Measurements from ENCODE around the gene PSTPIP2.
"Not testable (repeated sequence)": the region's sequence is repeated elsewhere in the genome, so short reads cannot be mapped to it uniquely, and the experiment has no call there.

The PSTPIP2 gene

DNA sequence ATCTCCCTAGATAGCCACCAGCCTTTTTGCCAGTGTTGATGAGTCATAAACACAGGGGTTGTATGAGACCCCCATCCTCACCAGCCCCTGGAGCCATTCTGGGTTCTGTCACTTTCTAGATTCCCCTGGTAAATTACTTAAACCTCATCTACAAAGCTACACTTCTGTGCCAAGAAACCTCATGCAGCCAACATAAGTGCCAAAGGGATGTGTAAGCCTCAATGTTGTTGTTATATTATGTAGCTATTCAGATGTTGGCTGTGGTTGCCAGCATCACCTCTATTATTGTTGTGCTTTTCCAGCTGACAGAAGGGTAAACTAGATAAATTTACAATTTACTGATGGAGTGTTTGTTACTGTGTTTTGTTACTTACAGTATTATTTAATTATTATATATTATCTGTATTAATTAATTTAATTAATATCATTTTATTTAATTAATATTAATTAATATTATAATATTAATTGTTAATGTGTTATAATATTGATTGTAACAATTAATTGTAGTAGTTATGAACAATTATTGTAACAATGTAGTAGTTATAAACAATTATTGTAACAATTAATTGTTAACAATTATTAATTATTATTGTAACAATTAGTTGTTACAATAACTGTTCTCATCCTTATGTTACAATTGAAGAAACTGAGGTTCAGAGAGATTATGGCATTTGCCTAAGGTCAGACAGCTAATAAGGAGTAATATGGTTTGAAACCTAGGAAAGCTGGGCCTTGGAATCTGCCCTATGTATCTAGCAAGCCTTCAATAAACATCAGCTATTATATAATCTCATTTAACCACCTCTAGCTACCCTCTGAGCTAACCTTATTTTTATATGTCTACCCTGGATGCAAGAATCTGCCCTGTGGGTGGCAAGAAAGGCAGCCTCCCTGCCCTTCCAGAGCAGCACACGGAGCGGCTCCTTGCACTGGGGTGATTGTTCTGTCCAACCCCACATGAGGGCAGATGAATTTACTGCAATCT is 36.1 kb downstream of the PSTPIP2 start:
- DNase-seq, result no peak

DNA sequence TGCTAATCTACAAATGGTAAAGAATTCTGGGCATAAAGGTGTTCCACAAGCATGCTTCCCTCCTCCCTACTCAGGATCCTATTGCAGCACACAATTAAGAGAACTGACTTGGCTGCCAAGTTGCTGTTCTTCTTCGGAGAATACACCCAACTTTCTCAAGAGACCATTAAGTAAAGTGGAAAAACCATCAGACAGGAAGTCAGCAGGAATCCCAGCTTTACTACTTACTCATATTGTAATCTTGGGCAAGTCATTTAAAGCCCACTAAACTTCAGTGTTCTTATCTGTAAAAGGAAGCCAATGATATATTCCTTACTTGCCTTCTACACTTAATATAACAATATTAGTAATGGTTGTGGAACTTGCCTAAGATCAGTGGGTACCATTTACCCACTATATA is 37.8 kb downstream of the PSTPIP2 start:
- no peak for DNase-seq

DNA sequence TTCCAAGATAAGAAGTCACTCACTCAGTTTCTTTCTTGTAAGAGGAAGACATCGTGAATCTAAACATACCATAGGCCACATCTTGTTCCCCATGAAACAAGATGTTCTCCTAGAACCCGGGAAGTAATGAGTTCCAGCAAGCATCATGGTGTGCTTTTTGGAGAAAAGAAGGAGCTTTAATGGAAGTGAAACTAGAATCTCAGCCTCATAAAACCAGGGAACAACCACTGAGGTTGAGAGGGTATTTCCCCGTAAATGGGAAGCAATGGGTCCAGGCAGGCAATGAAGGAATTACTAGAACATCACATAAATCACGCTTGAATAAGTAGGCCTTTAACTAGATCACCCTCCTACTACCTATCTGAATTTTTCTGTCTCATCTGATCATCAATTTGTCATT is 40.3 kb downstream of the PSTPIP2 start:
- no peak for DNase-seq

DNA sequence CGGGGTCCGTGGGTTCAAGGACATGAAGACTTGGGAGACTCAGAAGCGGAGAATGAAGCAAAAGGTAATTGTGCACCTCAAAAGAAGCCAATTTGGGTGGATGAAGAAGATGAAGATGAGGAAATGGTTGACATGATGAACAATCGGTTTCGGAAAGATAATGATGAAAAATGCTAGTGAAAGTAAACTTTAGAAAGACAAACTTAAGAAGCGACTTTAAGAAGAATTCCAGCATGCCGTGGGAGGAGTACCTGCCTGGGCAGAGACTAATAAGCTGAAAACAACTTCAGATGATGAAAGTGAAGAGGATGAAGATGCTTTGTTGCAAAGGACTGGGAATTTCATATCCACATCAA is 43.5 kb downstream of the PSTPIP2 start:
- no peak for DNase-seq

DNA sequence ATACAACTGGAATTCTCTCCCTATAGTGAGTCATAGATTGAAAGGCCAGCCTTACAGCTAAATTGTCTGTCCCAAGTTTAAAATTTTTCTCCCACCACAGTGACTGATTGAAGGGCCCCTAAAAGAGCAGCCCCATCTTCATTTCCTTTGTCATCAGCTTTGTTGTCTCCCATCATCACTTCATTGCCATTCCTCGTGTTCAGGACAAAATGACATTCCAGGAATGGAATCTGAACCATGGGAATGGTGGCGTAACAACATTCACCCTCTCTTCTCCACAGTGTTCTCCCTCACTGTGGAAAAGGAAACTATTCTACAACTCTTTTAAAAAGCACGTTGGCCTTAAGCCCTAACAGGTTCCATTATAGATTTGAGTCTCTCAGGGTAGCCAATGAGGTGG is 52.1 kb downstream of the PSTPIP2 start:
- no peak for DNase-seq

DNA sequence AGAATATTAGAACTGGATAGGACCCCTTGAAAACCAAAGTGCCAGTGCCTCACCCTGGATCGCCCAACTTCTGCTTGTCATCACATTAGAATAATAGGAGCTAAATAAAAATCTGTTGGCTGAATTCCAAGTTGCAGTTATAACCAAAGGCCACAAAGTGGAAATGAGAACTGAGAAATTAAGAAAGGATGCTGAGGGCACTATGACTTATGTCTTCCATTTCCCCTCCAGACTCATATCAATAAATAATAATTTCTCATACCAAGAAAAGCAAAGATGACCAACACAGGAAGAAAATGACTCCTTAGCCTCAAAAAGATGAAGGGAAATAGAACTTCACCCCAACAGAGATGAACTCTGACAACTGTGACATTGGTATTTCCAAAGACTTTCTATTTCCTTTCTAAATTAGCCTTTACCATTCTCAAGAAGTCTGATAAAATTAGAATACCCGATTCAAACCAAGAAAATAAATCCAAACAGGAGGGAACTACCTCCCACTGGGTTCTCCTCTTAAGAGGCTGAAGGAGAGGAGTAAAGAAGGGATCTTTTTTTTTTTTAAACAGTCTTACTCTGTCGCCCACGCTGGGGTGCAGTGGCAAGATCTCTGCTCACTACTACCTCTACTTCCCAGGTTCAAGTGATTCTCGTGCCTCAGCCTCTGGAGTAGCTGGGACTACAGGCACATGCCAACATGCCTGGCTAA is 58.4 kb downstream of the PSTPIP2 start:
- no peak for DNase-seq

DNA sequence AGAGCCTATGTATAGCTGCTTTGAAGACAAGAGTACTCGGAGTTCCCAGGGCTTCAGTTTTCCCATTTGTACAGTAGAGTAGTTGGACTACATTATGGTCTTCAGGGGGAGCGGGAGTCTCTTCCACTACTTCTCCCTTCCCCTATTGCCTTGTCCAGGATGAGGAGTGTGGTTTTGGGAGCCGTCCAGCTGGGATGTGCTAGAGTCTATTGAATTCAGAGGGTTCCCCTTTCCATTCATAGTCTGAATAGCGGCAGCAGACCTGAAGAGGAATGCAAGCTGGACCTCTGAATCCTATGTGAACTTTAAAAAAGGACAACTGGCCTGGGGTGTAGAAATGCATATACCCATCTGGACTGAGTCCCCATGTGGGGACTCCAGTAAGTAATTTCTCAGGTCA is 61.4 kb downstream of the PSTPIP2 start:
- no peak for DNase-seq

DNA sequence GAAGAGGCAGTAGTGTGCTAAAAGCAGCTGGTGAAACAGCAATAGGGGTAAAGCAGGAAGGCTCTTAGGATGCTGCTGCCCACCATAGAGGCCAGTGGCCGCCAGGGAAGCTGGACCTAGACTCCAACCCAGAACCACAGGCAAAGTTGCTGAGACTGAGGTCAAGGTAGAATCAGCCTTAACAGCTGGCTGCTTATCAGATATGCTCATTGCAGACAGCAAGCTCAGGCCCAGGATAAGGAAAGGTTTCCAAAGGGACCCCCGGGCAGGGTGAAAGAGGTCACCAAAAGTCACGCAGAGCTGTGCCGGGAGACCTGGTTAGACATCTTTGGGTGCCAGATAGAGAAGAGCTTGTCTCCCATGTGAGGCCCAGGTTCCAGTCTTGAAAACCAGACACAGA is 62.0 kb downstream of the PSTPIP2 start:
- no peak for DNase-seq

DNA sequence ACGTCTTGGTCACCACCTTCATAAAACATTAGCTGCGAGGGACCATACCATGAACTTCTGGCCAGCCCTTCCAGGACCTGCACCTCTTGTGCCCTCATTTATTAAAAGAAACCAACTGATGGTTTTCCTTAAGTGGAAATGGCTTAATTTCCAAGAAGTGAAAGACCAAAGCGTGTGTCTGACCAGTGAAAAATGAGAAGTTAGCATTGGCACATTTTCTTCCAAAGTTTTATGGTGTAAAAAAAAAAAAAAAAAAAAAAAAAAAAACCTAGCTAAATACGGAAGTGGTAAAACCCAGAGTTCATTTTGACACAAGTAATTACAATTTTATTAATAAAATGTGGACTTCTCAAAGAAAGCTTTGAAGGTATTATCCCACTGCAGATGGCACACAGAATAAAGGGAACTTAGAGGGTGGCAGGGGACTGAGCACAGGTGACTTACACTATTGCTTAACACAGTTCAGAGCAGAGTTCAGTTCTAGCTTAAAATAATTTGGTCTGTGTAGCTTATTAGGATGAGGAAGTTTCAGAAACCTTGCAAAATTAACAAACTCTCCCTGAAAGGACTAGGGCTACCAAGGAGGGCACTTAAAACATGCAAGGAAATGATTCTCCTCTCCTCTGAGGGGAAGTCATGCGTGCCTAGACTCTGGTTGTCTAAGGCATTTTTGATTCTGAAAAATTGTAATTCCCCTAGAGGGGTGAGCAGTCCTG is 62.8 kb downstream of the PSTPIP2 start:
- no peak for DNase-seq

DNA sequence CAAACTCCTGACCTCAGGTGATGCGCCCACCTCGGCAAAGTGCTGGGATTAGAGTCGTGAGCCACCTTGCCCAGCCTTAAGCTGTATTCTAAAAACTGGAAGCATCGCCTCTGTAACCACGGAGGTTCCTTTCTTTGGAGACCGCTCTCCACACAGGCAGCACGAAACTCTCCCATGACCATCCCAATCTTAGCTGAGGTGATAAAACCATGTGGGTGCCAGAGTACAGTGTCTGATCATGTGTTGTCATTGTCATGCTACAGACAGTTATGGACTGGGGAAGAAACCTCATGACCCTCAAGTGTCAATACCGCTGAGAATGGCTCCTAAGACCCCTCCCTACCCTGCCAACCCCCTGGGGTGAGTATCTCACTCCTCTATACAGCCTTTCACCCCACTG is 63.5 kb downstream of the PSTPIP2 start:
- no peak for DNase-seq

DNA sequence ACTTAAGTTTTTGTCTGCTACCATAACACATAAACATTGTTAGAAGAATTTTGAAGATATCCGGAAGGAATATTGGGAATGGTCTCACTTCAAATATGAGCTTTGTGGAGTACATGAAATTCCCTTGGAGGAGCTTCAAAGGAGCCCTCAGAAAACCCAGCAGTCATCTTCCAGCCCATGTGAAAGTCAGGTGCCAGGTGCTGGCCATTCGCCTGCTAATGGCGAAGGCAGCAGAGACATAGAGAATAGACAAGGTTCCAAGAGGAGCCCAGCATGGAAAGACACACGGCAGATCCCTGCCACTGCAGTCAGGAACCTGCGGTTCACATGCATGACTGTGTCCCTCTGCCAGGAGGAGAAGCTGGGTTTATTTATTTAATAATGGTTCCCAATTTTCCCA is 64.9 kb downstream of the PSTPIP2 start:
- no peak for DNase-seq

DNA sequence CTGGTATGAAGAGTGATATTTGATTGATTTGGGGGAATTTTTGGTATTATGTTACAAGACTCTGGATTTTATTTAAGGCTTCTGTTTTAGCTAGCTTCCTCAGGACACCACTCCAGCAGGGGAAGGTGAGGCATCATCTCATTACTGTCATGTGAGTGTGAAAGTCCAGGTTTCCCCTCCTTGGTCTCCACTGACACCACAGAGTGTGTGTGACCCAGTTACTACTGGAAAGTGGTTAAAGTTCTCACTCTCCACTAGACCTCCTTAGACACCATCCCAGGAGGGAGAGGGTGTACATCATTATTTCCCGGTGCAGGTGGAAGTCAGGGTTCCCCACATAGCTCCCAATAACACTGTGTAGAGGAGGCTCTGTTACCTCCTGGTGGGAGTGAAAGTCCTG is 69.1 kb downstream of the PSTPIP2 start:
- no peak for DNase-seq

DNA sequence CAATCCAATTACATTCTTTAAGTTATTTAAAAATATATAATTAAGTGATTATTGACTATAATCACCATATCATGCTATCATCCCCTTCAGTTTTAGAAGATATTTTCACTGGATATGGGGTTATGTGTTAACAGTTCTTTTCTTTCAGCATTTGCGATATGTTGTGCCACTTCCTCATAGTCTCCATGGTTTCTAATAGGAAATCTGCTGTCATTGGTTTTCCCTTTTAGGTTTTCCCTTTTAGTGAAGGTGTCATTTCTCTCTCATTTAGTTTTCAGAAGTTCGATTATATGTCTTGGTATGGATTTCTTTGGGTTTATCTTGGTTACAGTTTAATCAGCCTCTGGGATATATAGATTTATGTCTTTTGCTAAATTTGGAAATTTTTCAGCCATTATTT is 70.2 kb downstream of the PSTPIP2 start:
- no peak for DNase-seq

DNA sequence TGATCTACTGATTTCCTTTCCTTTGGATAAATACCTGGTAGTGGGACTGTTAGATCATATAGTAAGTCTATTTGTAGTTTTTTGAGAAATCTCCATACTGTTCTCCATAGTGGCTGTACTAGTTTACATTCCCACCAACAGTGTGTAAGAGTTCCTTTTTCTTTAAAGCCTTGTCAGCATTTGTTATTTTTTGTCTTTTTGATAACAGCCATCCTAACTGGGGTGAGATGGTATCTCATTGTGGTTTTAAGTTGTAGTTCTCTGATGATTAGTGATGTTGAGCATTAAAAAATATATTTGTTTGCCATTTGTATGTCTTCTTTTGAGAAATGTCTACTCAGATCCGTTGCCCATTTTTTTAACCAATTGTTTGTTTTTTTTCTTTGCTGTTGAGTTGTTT is 71.0 kb downstream of the PSTPIP2 start:
- DNase-seq, result no peak

DNA sequence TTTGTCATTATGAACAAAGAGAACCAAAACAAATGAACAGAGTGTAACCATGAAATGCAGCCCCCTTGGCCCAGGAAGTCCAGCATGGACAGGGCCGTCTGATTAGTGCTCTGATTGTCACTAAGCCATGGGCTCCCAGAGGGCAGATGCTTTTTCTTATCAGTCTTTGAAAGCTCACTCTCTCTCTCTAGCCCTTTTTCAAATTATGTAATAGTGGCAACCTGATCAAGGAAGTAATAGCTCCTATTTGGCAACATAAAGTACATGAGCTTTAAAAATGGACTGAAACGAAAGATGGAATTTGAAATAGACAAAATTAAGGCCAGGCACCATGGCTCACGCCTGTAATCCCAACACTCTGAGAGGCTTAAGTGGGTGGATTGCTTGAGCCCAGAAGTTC is 72.5 kb downstream of the PSTPIP2 start:
- DNase-seq, result no peak

DNA sequence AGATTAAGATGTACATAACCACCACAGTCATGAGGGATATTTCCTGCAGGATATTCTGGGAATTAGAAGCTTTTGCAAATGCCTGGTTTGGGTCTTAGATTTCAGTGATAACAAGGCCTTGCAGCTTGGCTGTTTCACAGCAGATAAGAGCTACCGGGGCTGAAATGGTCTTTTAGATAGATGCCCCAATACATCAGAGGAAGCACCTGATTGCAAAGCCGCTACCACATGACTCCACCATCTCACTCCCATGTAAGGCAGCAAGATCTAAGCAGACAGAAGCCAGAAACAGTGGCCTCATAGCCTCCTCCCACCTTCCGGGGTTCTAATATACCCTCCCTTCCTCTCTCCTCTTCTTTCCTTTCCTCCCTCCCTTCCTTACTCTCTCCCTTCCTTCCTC is 73.8 kb downstream of the PSTPIP2 start:
- DNase-seq, result no peak

DNA sequence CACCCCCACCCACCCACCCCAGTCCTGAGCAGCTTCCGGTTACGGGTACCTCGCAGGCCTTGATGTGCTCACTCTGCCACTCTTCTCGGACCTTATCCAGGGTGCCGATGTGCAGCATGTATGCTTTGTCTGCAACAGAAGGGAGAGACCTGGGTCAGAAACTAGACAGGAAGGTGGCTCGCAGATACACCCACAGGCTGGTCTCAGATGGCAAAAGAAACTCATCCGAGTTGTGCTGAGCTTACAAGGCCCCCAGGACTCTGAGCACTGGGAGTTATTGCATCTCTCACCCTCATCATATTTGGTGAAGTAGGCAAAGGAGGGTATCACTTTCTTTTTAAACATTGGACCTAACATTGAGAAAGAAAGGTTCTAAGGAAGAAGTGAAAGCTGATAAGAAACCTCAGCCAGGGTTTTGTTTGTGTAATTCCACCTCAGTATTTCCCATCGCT is 74.3 kb downstream of the PSTPIP2 start:
- no peak for DNase-seq

DNA sequence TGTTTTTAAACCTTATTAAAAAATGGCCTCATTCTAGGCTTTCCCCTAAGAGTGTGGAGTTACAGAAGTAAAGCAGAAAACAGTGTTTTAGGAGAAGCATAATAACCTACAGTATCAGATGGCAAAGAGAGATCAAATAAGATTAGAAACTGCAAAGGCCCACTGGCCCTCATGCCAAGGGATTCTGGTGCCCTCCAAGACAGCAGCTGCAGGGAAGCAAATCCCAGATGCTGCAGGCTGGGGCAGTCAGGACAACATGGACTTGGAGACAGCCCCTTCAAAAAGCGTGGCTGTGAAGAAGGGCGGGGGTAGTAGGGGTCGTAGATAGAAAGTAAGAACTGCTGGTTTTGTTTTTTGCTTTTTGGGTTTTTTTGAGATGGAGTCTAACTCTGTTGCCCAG is 76.6 kb downstream of the PSTPIP2 start:
- no peak for DNase-seq

DNA sequence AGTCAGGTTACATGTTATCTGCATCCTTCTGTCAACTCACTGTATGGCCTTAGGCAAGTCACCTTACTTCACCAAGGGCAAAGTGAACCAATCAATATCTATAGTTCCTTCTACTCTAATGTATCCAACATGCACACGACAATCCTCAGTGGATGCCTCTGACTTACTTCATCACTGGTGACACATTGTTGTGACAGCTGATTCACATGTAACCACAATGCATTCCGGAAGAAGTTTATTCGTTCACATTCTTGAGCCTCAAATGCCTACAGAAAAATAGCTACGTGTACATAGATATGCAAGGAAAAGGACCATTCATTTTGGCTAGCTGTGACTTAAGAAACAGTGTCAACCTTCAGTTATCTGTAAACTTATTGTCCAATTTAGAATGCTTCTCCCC is 78.6 kb downstream of the PSTPIP2 start:
- DNase-seq, result no peak

DNA sequence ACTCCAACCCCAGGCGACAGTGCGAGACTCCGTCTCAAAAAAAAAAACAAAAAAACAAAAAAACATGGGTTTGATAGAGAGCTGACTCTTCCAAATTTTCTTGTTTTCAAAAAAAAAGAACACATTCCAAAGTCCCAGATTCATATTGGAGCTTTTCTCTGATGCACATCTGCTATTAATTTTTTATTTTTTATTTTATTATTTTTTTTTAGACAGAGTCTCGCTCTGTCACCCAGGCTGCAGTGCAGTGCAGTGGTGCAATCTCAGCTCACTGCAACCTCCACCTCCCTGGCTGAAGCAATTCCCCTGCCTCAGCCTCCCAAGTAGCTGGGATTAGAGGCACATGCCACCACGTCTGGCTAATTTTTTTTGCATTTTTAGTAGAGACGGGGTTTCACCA is 79.5 kb downstream of the PSTPIP2 start:
- not testable (repeated sequence) for DNase-seq

DNA sequence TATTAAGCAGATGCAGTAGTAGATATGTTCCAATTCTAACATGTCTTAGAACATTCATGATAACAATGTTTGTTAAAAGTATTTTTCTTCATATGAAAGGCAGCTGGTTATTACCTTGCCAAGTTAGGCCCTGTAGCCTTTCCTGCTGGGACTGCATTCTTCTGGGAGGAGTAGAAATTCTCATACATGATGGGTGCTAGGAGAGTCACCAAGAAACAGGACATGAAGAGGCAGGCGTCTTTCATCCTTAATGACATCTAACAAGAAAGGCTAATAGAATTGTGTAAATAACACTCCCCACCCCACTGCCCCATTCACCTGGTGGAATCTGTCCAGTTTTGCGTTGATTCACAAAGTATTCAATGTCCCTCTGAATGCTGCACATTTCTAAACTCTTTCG is 80.3 kb downstream of the PSTPIP2 start:
- DNase-seq, result no peak

DNA sequence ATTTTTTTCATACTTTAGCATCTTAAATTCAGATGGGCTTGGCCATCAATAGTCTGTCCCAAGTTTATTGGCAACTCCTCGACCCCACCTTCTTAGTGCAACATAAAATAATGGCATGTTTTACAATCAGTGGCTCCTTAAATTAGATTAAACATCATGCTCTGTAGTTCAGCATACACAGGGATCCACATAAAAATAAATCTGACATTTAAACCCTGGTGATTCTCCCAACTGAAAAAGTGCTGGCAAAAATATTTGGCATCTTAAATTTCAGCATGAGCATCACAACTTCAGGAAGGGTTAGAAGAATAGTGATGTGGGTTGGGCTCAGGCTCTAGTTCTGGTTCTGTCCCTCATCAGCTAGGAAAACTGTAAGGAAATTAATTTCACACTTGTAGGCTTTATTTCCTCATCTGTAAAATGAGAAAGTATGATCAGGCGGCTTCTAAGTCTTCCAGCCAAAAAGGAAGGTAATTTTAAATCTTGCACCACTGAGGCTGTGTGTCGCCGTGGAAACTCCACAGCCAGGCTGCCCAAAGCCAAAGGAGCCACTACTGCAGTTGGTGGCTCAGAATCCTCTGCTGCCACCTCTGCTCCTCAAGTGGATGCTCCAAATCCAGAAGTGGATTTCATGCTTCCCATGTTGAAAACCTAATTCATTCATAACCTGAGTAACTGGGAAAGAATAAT is 87.4 kb downstream of the PSTPIP2 start:
- DNase-seq, result no peak

DNA sequence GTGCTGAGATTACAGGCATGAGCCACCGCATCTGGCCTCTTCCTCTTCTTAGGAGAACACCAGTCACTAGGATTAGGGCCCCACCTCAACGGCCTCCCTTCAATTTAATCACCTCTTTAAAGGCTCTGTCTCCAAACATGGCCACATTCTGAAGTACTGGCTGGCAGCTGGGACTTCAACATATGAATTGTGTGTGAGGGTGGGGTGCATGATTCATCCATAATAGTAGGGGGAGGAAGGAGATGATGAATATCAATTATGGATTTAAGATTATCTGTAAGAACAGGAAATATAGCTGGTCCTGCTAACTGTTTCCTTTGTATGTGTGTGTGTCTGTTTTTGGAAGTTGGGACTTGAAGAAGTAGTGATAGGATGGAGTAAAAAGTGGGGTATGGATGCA is 90.2 kb downstream of the PSTPIP2 start:
- no peak for DNase-seq
